T-cell (primary cell): ENCODE results near the gene SOX2. TPM values are rescaled to one million over a fixed set of nuclear protein-coding genes. Genes with fewer than 3 reads are reported as not detected.
A peak's percentile ranks its signal among the peaks of the same experiment; 100 is the strongest.

Experiments
- ATAC-seq, 4 experiments: fragments of 200-7000 bp in 3 of 4; fragments of 150-1000 bp in 1 of 4; cut with Tn5 transposase; replicated peaks in 1 of 4; 1 replicate in 3 of 4; 2 replicates in 1 of 4; pipeline ENCODE4 v1.10.0; 2021; ENCODE audit warnings: moderate library complexity in 3 of 4, mild to moderate bottlenecking in 2 of 4, moderate number of reproducible peaks in 1 of 4
- CTCF ChIA-PET, 2 donors: fragments of 300-600 bp; sonication (Branson Sonifier 250); formaldehyde crosslinking; loops; one replicate each; lab custom pipeline; 2022; ENCODE audit warnings: antibody characterized with exemption in 2 of 2; lab: Charles Lee
- POLR2A ChIA-PET, 2 donors: fragments of 300-600 bp; sonication (Branson Sonifier 250); formaldehyde crosslinking; loops; one replicate each; lab custom pipeline; 2022; ENCODE audit warnings: antibody characterized with exemption in 2 of 2; lab: Charles Lee
- DNase-seq, 35 experiments: peaks; one replicate each; pipeline versions ENCODE4 v3.0.0 to v3.0.0-alpha.2; 2013 to 2023
- H3K27ac ChIP-seq: one replicate; pipeline ENCODE4 v1.5.1; 2013; ENCODE audit warnings: low read length
- H3K27me3 ChIP-seq, 2 experiments: replicated peaks in 1 of 2; 1 replicate in 1 of 2; 2 replicates in 1 of 2; pipeline versions ENCODE4 v1.6.1 to v1.7.0; 2013; ENCODE audit warnings: low read length in 1 of 2, mixed read lengths in 1 of 2; ENCODE audit not compliant: control insufficient read depth in 2 of 2, insufficient read depth in 2 of 2; ENCODE audit errors: extremely low read depth in 1 of 2
- H3K36me3 ChIP-seq, 2 donors: 1 replicate in 1 of 2; 2 replicates in 1 of 2; pipeline versions ENCODE4 v1.6.1 to v1.7.0; 2013; ENCODE audit warnings: low read length in 1 of 2; ENCODE audit not compliant: control insufficient read depth in 2 of 2, insufficient read depth in 1 of 2; ENCODE audit errors: extremely low read depth in 1 of 2
- H3K4me1 ChIP-seq, 2 experiments: 1 replicate in 1 of 2; 2 replicates in 1 of 2; pipeline versions ENCODE4 v1.6.1 to v1.7.0; 2013; ENCODE audit warnings: low read length in 2 of 2, mixed read lengths in 1 of 2; ENCODE audit not compliant: insufficient read depth in 2 of 2, control insufficient read depth in 1 of 2; ENCODE audit errors: extremely low read depth in 1 of 2
- H3K4me3 ChIP-seq, 2 donors: 1 replicate in 1 of 2; 2 replicates in 1 of 2; pipeline versions ENCODE4 v1.5.1 to v1.7.0; 2013; ENCODE audit warnings: mild to moderate bottlenecking in 2 of 2, low read length in 1 of 2, moderate library complexity in 1 of 2; ENCODE audit not compliant: control insufficient read depth in 1 of 2; ENCODE audit errors: extremely low read depth in 1 of 2
- H3K9me3 ChIP-seq: 2 replicates; pipeline ENCODE4 v1.7.0; 2013
- H3K27ac Mint-ChIP-seq, 2 donors: one replicate each; pipeline ENCODE4 v1.8.0; 2020 to 2021; ENCODE audit warnings: mild to moderate bottlenecking in 2 of 2, mixed read lengths in 2 of 2
- H3K27me3 Mint-ChIP-seq, 2 donors: one replicate each; pipeline ENCODE4 v1.8.0; 2021 to 2022; ENCODE audit warnings: mixed read lengths in 2 of 2
- H3K36me3 Mint-ChIP-seq: one replicate; pipeline ENCODE4 v1.8.0; 2021; ENCODE audit warnings: mixed read lengths
- H3K4me1 Mint-ChIP-seq, 3 donors: one replicate each; pipeline ENCODE4 v1.8.0; 2020 to 2022; ENCODE audit warnings: mixed read lengths in 3 of 3, mild to moderate bottlenecking in 1 of 3
- H3K4me3 Mint-ChIP-seq, 3 donors: one replicate each; pipeline ENCODE4 v1.8.0; 2020 to 2022; ENCODE audit warnings: mild to moderate bottlenecking in 3 of 3, mixed read lengths in 3 of 3, moderate library complexity in 3 of 3
- H3K9me3 Mint-ChIP-seq, 3 donors: one replicate each; pipeline ENCODE4 v1.8.0; 2020 to 2022; ENCODE audit warnings: mixed read lengths in 3 of 3
- WGBS: methylation state at CpG from one replicate; pipeline ENCODE4 v1.1.5; 2013; ENCODE audit warnings: missing lambda C conversion rate; ENCODE audit not compliant: insufficient coverage; 5-methylcytosine and 5-hydroxymethylcytosine counted together
- total RNA-seq, 35 experiments: library from RNA in 6 of 35; stranded (reverse) in 6 of 35; fragments of 120-200 nt in 1 of 35; gene quantifications; one replicate each; pipeline versions ENCODE4 v1.2.1 to v1.2.4 and lab custom pipeline; 2013 to 2026

SOX2 gene
- total RNA-seq, 5 donors from 2014 or later (not counting 1 experiment from before 2014, with no cell fraction given), result 0.18 to 0.28 (median 0.26) TPM; not detected in 2

DNA sequence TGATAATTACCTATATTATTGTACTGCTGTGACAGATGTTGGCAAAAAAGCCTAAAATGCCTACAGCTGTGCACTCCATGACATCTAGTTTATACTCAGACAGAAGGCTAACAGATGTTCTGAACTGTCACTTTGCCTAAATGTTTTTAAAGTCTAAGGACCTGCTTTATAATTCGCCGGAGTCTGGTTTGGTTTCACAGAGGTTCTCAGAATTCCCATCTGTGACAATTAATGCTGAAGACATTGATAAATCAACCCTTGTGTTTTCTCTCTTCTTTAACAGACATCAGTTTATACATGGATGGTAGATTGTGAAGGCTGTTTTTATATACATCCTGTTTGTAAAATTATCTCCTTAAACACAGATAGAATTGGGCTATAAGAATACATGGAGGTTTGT is 19.8 kb upstream of the SOX2 start:
- Histone ChIP-seq H3K27ac (no peak overlapping the region), H3K36me3 (no peaks in the 10 kb centered on the region)
- DNase-seq, result no peak

DNA sequence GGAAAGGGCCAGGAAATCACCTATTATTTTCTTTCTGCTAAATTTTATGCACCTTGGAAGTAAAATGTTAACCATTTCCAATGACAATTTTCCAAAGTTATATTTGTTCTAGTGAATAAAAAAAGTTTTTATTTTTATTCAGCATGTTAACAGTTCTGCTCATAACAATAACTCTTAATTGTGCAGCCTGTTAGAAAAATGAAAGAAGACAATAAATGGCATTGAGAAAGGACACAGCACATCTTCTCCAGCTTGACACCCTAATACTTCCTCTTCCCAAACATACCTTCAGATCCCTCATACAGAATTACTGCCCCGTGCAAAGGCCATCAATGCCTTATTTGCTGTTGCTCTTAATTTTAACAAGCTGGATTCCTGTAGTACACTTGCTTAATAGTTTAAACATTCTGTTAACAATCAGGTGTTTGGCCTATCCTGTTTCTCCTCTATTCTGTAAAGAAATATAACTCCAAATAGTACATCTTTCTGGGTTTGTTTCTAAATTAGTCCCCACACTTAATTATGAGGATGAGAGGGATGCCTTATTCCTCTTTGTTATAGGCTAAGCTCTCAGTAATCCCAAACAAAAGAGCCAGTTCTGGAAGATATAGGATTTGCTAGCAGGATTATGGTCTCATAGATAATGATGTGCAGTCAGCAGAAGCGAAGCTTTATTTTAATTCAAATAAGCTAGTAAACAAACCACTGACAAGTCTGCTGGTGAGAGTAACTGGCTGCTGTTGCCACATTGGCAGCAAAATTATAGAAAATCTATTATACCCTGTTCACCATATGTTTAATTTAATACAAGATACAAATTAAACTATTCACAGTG is 19.2 kb upstream of the SOX2 start:
- Histone ChIP-seq H3K4me1 (no peaks in the 10 kb centered on the region), H3K36me3 (no peaks in the 10 kb centered on the region), H3K4me3 (no peak overlapping the region), H3K27me3 (peaks cover 14 to 19% of the 10 kb centered on the region in 2 experiments), H3K27ac (no peak overlapping the region), H3K9me3 (no peaks in the 10 kb centered on the region)
- WGBS, result no CpG with 5 or more reads among the region's 2 CpGs
- ChIA-PET CTCF (no interaction called here), POLR2A (no interaction called here)
- Mint-ChIP-seq H3K27me3 (peaks cover 30 to 48% of the 10 kb centered on the region in 2 donors), H3K9me3 (no peaks in the 10 kb centered on the region), H3K4me3 (no peak overlapping the region), H3K4me1 (peaks cover 4 to 12% (median 6%) of the 10 kb centered on the region in 3 donors), H3K27ac (no peak overlapping the region), H3K36me3 (no peaks in the 10 kb centered on the region)
- no peak for DNase-seq
- ATAC-seq, result no peak

More for the DNA sequence above, 19.8 kb upstream of the SOX2 start:
- Mint-ChIP-seq H3K27me3 (peaks cover 26 to 42% of the 10 kb centered on the region in 2 donors), H3K27ac (no peak overlapping the region), H3K4me3 (no peak overlapping the region), H3K4me1 (peaks cover 4 to 12% (median 6%) of the 10 kb centered on the region in 3 donors), H3K36me3 (no peaks in the 10 kb centered on the region), H3K9me3 (no peaks in the 10 kb centered on the region)
- Histone ChIP-seq H3K9me3 (no peaks in the 10 kb centered on the region), H3K4me1 (no peaks in the 10 kb centered on the region), H3K4me3 (no peak overlapping the region), H3K27me3 (peaks cover 10 to 19% of the 10 kb centered on the region in 2 experiments)
- WGBS, result no CpG with 5 or more reads among the region's 2 CpGs
- ChIA-PET CTCF (no interaction called here), POLR2A (no interaction called here)
- ATAC-seq, result no peak

DNA sequence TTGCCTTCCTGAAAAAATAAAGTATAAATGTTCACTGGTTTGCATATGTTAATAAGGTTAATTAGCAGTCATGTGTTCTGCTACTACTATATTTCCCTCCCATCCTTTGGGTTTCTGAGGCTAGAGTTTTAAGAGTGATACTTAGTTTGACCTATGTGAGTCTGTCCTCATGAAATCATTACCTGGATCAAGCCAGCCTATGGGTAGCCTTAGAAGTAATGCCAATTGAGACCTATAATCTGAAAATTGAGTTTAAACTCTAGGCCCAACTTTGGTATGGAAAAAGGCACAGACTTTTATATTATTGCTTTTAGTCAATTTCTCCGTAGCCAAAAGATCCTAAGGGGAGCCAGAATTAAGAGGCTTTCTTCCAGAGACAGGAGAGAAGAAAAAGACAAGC is 18.4 kb upstream of the SOX2 start:
- WGBS, result no CpG with 5 or more reads among the region's 1 CpG
- Histone ChIP-seq H3K9me3 (no peaks in the 10 kb centered on the region), H3K4me1 (no peaks in the 10 kb centered on the region), H3K36me3 (no peaks in the 10 kb centered on the region), H3K27ac (no peak overlapping the region), H3K27me3 (peaks cover 14 to 22% of the 10 kb centered on the region in 2 experiments), H3K4me3 (no peak overlapping the region)
- no peak overlapping the region for H3K4me3 Mint-ChIP-seq
- H3K9me3 Mint-ChIP-seq, result no peaks in the 10 kb centered on the region
- ATAC-seq (no peak), DNase-seq (no peak)
- no peaks in the 10 kb centered on the region for H3K36me3 Mint-ChIP-seq
- H3K27ac Mint-ChIP-seq, result no peak overlapping the region
- peaks cover 4 to 12% (median 6%) of the 10 kb centered on the region in 3 donors for H3K4me1 Mint-ChIP-seq
- POLR2A ChIA-PET, result no interaction called here
- H3K27me3 Mint-ChIP-seq, result peaks cover 38 to 55% of the 10 kb centered on the region in 2 donors
- CTCF ChIA-PET, result no interaction called here

DNA sequence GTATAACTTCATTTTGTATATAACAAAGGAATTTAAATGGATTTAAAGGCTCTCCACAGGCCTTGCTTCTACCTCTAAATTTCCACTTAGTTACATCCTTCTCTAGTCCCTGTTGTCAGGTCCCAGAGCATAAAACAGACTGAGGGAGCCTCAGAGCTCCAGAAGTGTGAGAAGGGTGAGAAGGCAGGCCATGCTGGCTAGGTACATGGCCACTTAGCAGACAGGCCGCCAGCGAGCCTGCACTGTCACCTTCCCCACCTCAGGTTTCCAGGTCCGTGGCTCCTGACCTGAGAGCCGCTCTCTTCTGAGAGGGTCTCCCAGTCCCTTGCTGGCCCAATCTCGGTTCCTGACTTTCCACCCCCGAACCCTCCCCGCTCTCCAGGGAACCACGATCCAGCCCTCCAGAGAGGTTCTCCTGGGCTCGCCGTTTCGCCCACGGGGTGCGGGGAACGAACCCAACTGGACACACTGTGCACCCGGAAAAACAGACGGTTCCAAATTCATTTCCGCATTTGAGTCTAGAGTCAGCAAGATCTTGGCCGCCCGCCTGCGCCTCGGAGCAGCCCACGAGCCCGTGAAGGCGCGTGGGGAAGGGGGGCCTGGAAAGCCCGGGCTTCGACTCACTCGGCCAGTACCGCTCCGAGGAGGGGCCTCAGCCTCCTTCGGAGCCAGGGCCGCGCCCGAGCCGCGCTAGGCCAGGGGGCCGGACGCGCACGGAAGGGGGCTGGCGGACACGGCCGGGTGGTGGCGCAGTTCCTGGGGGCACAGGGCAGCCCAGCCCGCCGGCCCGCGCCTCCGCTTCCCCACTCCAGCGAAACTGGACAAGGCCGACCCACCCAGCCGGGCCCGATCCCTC is 16.7 kb upstream of the SOX2 start:
- Mint-ChIP-seq H3K27ac (no peak overlapping the region), H3K27me3 (peaks cover 54 to 65% of the 10 kb centered on the region in 2 donors), H3K36me3 (no peaks in the 10 kb centered on the region), H3K9me3 (no peaks in the 10 kb centered on the region), H3K4me3 (no peak overlapping the region), H3K4me1 (peaks cover 5 to 16% (median 8%) of the 10 kb centered on the region in 3 donors)
- Histone ChIP-seq H3K9me3 (no peaks in the 10 kb centered on the region), H3K27ac (no peak overlapping the region), H3K27me3 (peaks cover 18 to 31% of the 10 kb centered on the region in 2 experiments), H3K4me1 (no peaks in the 10 kb centered on the region), H3K36me3 (no peaks in the 10 kb centered on the region), H3K4me3 (no peak overlapping the region)
- 16% methylated on average over 50 of the region's 53 CpGs for WGBS
- ATAC-seq, result peak in 1 of 4 experiments; percentile 23
- no peak for DNase-seq
- CTCF ChIA-PET, result no interaction called here
- POLR2A ChIA-PET, result no interaction called here

DNA sequence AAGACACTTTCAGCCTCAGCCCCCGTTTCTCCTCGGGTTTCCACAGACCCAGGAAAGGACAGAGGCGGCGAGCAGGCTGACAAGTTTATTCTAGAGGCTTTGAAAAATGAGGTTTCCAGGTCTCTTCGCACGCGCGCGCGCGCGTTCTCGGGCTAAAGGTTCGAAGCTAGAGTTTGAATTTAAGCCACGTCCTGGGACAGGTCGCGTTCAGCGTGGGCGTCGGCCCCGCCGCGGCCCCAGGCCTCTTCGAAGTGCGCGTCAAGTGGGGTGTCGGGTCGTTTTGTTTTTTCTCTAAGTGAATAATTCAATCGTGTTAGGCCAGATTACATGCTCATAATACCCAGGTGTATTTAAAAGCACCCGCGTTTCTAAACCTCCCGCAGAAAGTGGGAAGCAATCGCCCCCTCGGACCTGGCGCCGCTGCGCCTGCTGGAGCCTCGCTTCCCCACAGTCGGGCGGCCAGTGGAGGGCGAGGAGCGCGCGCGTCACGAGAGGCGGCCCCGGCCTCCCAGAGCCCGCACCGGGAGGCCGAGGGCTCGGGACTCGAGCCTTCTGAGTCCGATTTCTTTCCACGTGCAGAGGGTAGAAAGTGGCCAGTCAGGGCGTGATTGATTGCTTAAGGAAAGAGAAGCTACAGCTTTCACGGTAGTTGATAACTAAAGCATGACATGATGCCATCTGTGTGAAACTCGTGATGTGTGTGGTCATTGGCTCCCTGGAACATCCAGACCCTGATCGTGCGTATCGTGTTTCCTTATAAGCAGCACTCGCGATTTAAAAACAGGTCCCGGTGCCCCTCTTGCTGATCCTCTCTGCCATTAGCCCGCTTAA is 15.8 kb upstream of the SOX2 start:
- H3K4me3 ChIP-seq, result peak overlapping the region in 1 of 2 donors; percentile 11
- Mint-ChIP-seq H3K4me3 (peak overlapping the region in 1 of 3 donors; percentile 22), H3K27ac (no peak overlapping the region), H3K36me3 (no peaks in the 10 kb centered on the region), H3K4me1 (peaks cover 13 to 24% (median 17%) of the 10 kb centered on the region in 3 donors), H3K9me3 (peaks cover 0 to 4% (median 0%) of the 10 kb centered on the region in 3 donors), H3K27me3 (peaks cover 63 to 67% of the 10 kb centered on the region in 2 donors)
- H3K4me1 ChIP-seq, result peaks cover 0 to 5% of the 10 kb centered on the region in 2 experiments
- ATAC-seq, result no peak
- no peaks in the 10 kb centered on the region for H3K9me3 ChIP-seq
- DNase-seq, result no peak
- no peak overlapping the region for H3K27ac ChIP-seq
- ChIA-PET POLR2A (no interaction called here), CTCF (no interaction called here)
- peaks cover 20 to 34% of the 10 kb centered on the region in 2 experiments for H3K27me3 ChIP-seq
- no peaks in the 10 kb centered on the region for H3K36me3 ChIP-seq
- WGBS, result 5% methylated on average over 51 of the region's 65 CpGs
